AG09319 (cell line): Measurements from ENCODE around the gene CDC26.
"Not testable (repeated sequence)": the region's sequence is repeated elsewhere in the genome, so short reads cannot be mapped to it uniquely, and the experiment has no call there.

ENCODE experiments used
- DNase-seq: peaks from one replicate; pipeline ENCODE4 v3.0.0-alpha.2; 2010; ENCODE audit warnings: low read depth; ENCODE audit errors: extremely low read depth
- CTCF ChIP-seq: IDR thresholded peaks from 2 replicates; pipeline ENCODE4 v1.5.1; 2011; ENCODE audit warnings: low read depth, mild to moderate bottlenecking, inconsistent platforms, low read length, moderate library complexity

The CDC26 gene

GRCh38 chr9:113238202-113238858 is 37.0 kb downstream of the CDC26 start:
- DNase-seq = no peak
- TF ChIP-seq CTCF = no peak

GRCh38 chr9:113237026-113237425 is 38.3 kb downstream of the CDC26 start:
- DNase-seq = no peak
- no peak for TF ChIP-seq CTCF

GRCh38 chr9:113235701-113236255 is 39.6 kb downstream of the CDC26 start:
- DNase-seq = not testable (repeated sequence)

- DNase-seq = no peak
- no peak for TF ChIP-seq CTCF
Measured at GRCh38 chr9:113231701-113232100, 43.7 kb downstream of the CDC26 start.

- no peak for DNase-seq
- no peak for TF ChIP-seq CTCF
Measured at GRCh38 chr9:113228130-113228665, 47.2 kb downstream of the CDC26 start.

- TF ChIP-seq CTCF = no peak
- no peak for DNase-seq
Measured at GRCh38 chr9:113227436-113227835, 47.9 kb downstream of the CDC26 start.

- TF ChIP-seq CTCF = no peak
- no peak for DNase-seq
Measured at GRCh38 chr9:113223963-113224362, 51.4 kb downstream of the CDC26 start.

GRCh38 chr9:113222482-113222841 is 52.9 kb downstream of the CDC26 start:
- TF ChIP-seq CTCF = no peak
- no peak for DNase-seq
